Activated naive CD8-positive, alpha-beta T cell (primary cell): ENCODE results near the gene TEX52.
A peak's percentile ranks its signal among the peaks of the same experiment; 100 is the strongest.

ENCODE experiments used
- H3K27ac Mint-ChIP-seq: one replicate; pipeline ENCODE4 v1.8.0; 2021; ENCODE audit warnings: mixed read lengths
- H3K27me3 Mint-ChIP-seq: one replicate; pipeline ENCODE4 v1.8.0; 2021; ENCODE audit warnings: mixed read lengths
- H3K36me3 Mint-ChIP-seq: one replicate; pipeline ENCODE4 v1.8.0; 2021; ENCODE audit warnings: mixed read lengths
- H3K4me1 Mint-ChIP-seq: one replicate; pipeline ENCODE4 v1.8.0; 2021; ENCODE audit warnings: low read depth, mixed read lengths
- H3K4me3 Mint-ChIP-seq: one replicate; pipeline ENCODE4 v1.8.0; 2021; ENCODE audit warnings: mild to moderate bottlenecking, mixed read lengths
- H3K9me3 Mint-ChIP-seq: one replicate; pipeline ENCODE4 v1.8.0; 2021; ENCODE audit warnings: low read depth, mixed read lengths

The TEX52 gene

GRCh38 chr12:2854669-2855453 lies 2.0 kb downstream of the TEX52 start:
- H3K4me3 Mint-ChIP-seq: no peak overlapping the region
- no peak overlapping the region for H3K27ac Mint-ChIP-seq
- H3K27me3 Mint-ChIP-seq: no peaks in the 10 kb centered on the region
- H3K4me1 Mint-ChIP-seq: no peaks in the 10 kb centered on the region
- H3K9me3 Mint-ChIP-seq: no peaks in the 10 kb centered on the region
- peaks cover 2% of the 10 kb centered on the region for H3K36me3 Mint-ChIP-seq

GRCh38 chr12:2853626-2854025 lies 3.2 kb downstream of the TEX52 start:
- Mint-ChIP-seq H3K4me1 (no peaks in the 10 kb centered on the region), H3K27me3 (no peaks in the 10 kb centered on the region), H3K27ac (no peak overlapping the region), H3K9me3 (no peaks in the 10 kb centered on the region), H3K4me3 (no peak overlapping the region), H3K36me3 (peaks cover 2% of the 10 kb centered on the region)

GRCh38 chr12:2851931-2852330 lies 4.9 kb downstream of the TEX52 start:
- Mint-ChIP-seq H3K4me1 (no peaks in the 10 kb centered on the region), H3K27ac (no peak overlapping the region), H3K27me3 (no peaks in the 10 kb centered on the region), H3K9me3 (no peaks in the 10 kb centered on the region), H3K36me3 (peaks cover 4% of the 10 kb centered on the region), H3K4me3 (no peak overlapping the region)

DNA sequence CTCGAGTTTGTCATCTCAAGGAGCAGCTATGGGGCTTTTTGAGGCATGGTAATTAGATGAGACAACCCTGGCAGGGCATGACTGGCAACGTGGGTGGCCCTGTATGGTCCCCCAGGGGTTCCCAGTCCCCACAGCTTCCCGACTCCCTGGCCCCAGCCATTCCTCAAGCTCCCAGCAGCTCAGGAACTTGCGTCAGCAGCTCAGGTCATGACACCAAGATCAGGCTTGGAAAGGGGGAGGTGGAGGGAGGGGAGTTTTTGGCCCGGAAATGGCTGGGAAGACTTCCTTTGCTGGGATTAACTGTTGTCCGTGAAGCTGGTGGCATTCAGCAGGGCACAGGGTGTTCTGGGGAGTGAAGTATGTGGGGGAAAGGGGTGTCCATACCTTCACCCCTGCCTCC lies 11.6 kb downstream of the TEX52 start:
- peaks cover 7% of the 10 kb centered on the region for H3K36me3 Mint-ChIP-seq
- H3K4me1 Mint-ChIP-seq: peaks cover 2% of the 10 kb centered on the region
- H3K9me3 Mint-ChIP-seq: no peaks in the 10 kb centered on the region
- H3K27me3 Mint-ChIP-seq: no peaks in the 10 kb centered on the region
- no peak overlapping the region for H3K27ac Mint-ChIP-seq
- H3K4me3 Mint-ChIP-seq: no peak overlapping the region

GRCh38 chr12:2844786-2845185 lies 12.1 kb downstream of the TEX52 start:
- peaks cover 2% of the 10 kb centered on the region for H3K4me1 Mint-ChIP-seq
- H3K27me3 Mint-ChIP-seq: no peaks in the 10 kb centered on the region
- no peak overlapping the region for H3K27ac Mint-ChIP-seq
- H3K9me3 Mint-ChIP-seq: no peaks in the 10 kb centered on the region
- H3K36me3 Mint-ChIP-seq: peaks cover 9% of the 10 kb centered on the region
- H3K4me3 Mint-ChIP-seq: no peak overlapping the region

DNA sequence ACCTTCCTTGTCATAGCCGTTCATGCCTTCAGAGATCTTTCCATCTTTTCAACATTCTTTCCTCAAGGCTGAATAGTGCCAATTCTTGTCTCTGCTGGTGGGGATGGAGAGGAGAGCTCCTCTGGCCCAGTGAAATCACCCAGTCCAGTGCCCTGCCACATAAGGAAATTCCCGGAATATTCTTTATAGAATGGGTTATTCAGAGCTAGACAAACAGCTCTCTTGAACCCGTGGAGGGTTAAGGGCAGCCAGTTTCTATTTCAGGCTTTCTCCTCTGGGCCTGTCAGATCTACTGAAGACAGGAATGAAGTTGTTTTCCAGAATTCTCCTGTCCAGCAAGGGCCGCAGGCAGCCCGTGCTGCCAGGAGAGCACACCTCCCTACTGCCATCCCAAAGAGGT lies 13.9 kb downstream of the TEX52 start:
- Mint-ChIP-seq H3K4me1 (peaks cover 2% of the 10 kb centered on the region), H3K36me3 (peaks cover 12% of the 10 kb centered on the region), H3K4me3 (no peak overlapping the region), H3K9me3 (no peaks in the 10 kb centered on the region), H3K27ac (no peak overlapping the region), H3K27me3 (no peaks in the 10 kb centered on the region)

- no peaks in the 10 kb centered on the region for H3K27me3 Mint-ChIP-seq
- H3K4me3 Mint-ChIP-seq: no peak overlapping the region
- peaks cover 2% of the 10 kb centered on the region for H3K4me1 Mint-ChIP-seq
- no peak overlapping the region for H3K27ac Mint-ChIP-seq
- peaks cover 13% of the 10 kb centered on the region for H3K36me3 Mint-ChIP-seq
- no peaks in the 10 kb centered on the region for H3K9me3 Mint-ChIP-seq
Observed at GRCh38 chr12:2841056-2841650, 15.7 kb downstream of the TEX52 start.

GRCh38 chr12:2836574-2836973 lies 20.3 kb downstream of the TEX52 start:
- peaks cover 13% of the 10 kb centered on the region for H3K4me1 Mint-ChIP-seq
- H3K27ac Mint-ChIP-seq: no peak overlapping the region
- no peaks in the 10 kb centered on the region for H3K27me3 Mint-ChIP-seq
- no peaks in the 10 kb centered on the region for H3K9me3 Mint-ChIP-seq
- no peak overlapping the region for H3K4me3 Mint-ChIP-seq
- H3K36me3 Mint-ChIP-seq: peaks cover 9% of the 10 kb centered on the region

- H3K36me3 Mint-ChIP-seq: peaks cover 10% of the 10 kb centered on the region
- no peak overlapping the region for H3K27ac Mint-ChIP-seq
- no peaks in the 10 kb centered on the region for H3K27me3 Mint-ChIP-seq
- peaks cover 13% of the 10 kb centered on the region for H3K4me1 Mint-ChIP-seq
- no peak overlapping the region for H3K4me3 Mint-ChIP-seq
- no peaks in the 10 kb centered on the region for H3K9me3 Mint-ChIP-seq
Observed at GRCh38 chr12:2835691-2836403, 21.0 kb downstream of the TEX52 start.

DNA sequence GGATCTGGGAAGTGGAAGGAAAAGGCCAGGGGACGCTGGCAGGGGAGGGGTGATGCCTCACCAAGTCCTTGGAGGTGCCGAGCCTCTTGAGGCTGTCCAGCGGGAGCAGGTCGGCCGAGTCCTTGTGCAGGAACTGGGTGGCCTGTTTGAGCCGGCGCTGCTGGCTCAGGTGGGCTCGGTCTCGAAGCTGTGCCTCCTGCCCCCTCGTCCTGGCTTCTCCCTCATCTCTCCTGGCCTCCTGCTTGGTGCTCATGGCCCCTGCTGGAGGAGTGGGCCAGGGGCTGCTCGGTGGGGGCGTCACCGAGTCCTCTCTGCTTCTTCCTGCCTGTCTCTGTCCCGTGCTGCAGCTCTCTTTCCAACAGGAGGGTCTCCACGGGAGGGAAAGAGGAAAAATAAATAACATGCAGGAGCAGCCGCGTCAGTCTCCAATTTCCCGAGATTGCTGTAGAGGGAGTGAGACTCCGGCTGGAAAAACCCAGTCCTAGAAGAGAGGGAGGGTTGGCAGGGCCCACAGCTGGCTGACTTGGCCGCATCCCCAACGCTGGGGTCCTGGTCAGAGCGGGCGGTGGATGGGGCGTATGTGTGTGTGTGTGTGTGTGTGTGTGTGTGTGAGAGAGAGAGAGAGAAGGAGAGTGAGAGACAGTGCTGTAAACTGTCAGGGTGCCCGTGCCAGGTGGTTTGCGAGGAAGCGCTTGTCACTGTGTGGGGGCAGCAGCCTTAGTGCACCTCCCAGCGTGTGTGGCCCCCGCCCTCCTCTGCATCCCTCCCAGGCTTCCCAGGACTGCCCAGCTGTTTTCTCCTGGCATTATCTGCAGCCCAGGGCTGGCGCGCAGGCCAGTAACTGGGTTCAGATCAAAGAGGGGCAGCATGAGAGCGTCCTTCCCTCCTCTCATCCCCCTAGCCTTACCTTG lies 22.0 kb downstream of the TEX52 start, which contains the start of gene NRIP2:
Gene NRIP2, minus strand, starts transcription at position 455 of the 911 bp plus-strand sequence. Its CDS starts 52 bp downstream, at position 403.
- H3K4me3 Mint-ChIP-seq: no peak within 1 kb of the TSS
- no peak within 1 kb of the TSS for H3K27ac Mint-ChIP-seq
- H3K36me3 Mint-ChIP-seq: peaks cover 14% of the 10 kb centered on the region
- no peaks in the 10 kb centered on the region for H3K9me3 Mint-ChIP-seq
- H3K4me1 Mint-ChIP-seq: peaks cover 13% of the 10 kb centered on the region
- H3K27me3 Mint-ChIP-seq: no peaks in the 10 kb centered on the region

DNA sequence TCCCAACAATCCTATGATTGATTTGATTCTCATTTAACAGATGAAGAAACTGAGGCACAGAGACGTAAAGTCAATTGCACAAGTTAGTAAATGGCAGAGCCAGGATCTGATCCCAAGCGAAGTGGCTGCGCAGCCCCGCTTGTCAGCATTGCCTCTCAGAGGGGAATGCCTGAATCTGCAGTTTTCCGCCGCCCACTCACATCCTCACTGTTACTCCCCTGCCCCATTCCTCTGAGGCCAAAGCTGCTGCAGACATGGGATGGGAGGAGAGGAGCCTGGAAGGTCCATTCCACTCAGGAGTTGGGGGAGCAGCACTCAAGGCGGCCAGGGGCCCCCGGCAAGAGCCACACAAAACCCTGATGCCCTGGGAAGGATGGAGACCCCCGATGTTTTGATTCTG lies 23.0 kb downstream of the TEX52 start:
- Mint-ChIP-seq H3K4me3 (no peak overlapping the region), H3K9me3 (no peaks in the 10 kb centered on the region), H3K27me3 (no peaks in the 10 kb centered on the region), H3K27ac (no peak overlapping the region), H3K4me1 (peaks cover 13% of the 10 kb centered on the region), H3K36me3 (peaks cover 10% of the 10 kb centered on the region)

GRCh38 chr12:2833327-2833726 lies 23.5 kb downstream of the TEX52 start:
- Mint-ChIP-seq H3K9me3 (no peaks in the 10 kb centered on the region), H3K4me1 (peaks cover 13% of the 10 kb centered on the region), H3K27ac (no peak overlapping the region), H3K36me3 (peaks cover 10% of the 10 kb centered on the region), H3K27me3 (no peaks in the 10 kb centered on the region), H3K4me3 (no peak overlapping the region)

- Mint-ChIP-seq H3K4me3 (no peak overlapping the region), H3K9me3 (no peaks in the 10 kb centered on the region), H3K27ac (peak overlapping the region; percentile 70), H3K36me3 (peaks cover 13% of the 10 kb centered on the region), H3K27me3 (no peaks in the 10 kb centered on the region), H3K4me1 (peaks cover 13% of the 10 kb centered on the region)
Observed at GRCh38 chr12:2832550-2833127, 24.2 kb downstream of the TEX52 start.

- no peak overlapping the region for H3K4me3 Mint-ChIP-seq
- H3K27ac Mint-ChIP-seq: no peak overlapping the region
- no peaks in the 10 kb centered on the region for H3K27me3 Mint-ChIP-seq
- H3K4me1 Mint-ChIP-seq: peaks cover under 1% of the 10 kb centered on the region
- H3K9me3 Mint-ChIP-seq: no peaks in the 10 kb centered on the region
- H3K36me3 Mint-ChIP-seq: peaks cover 14% of the 10 kb centered on the region
Observed at GRCh38 chr12:2829275-2829674, 27.6 kb downstream of the TEX52 start.
